Measurements from ENCODE around the gene EEF1G.

DNA sequence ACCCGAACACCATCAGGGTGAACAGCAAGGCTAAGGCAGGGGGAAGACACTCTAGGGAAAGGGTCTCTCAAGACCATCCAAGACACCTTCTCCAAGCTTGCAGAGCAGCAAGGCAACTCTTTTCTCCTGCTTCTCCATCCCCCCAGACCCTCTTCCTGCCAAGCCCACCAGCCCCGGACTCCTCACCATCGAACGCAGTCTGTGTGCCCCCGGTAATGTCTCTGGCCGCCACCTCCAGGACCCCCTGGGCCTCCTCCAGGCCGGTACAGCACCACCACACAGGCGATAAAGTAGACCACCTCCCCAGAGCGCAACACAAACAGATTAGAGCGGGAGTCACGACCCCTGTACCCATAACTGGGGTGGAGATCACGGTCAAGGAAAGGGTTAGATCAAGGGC lies 35.1 kb upstream of the EEF1G start:
- TF ChIP-seq MYC (IDR thresholded peaks at IDR 0.05; ENCODE audit: low read depth, low read length) (no peak), MYC (CRISPR knock-in tag; IDR thresholded peaks at IDR 0.05; ENCODE audit: borderline replicate concordance, low read depth) (no peak), MXI1 (IDR thresholded peaks at IDR 0.05; ENCODE audit: low read depth, low read length) (no peak), CTCF (IDR thresholded peaks at IDR 0.05 in 2 of 3, conservative IDR thresholded peaks at IDR 0.05 in 1 of 3; ENCODE audit: insufficient read depth in 2 of 3, low read depth in 1 of 3, low read length in 3 of 3) (no peak), WHSC1 (IDR thresholded peaks at IDR 0.05; ENCODE audit: low read length) (no peak), PBX2 (CRISPR knock-in tag; IDR thresholded peaks at IDR 0.05; ENCODE audit: low read depth) (no peak), PBX2 (tag; conservative IDR thresholded peaks at IDR 0.05; ENCODE audit: low read depth) (no peak), NFE2 (IDR thresholded peaks at IDR 0.05; ENCODE audit: low read depth) (no peak), MED1 (CRISPR knock-in tag; IDR thresholded peaks at IDR 0.05; ENCODE audit: borderline replicate concordance) (no peak), POLR2AphosphoS5 (IDR thresholded peaks at IDR 0.05; ENCODE audit: control insufficient read depth, insufficient read depth, low read depth, low read length) (no peak), HNRNPL (IDR thresholded peaks at IDR 0.05; ENCODE audit: low read depth, low read length) (no peak), ZBTB26 (CRISPR knock-in tag; IDR thresholded peaks at IDR 0.05) (no peak), HDAC2 (IDR thresholded peaks at IDR 0.05) (no peak)

All from K562 (cell line).